ENCODE data around the gene FGF22. TPM values are rescaled to one million over a fixed set of nuclear protein-coding genes. Genes with fewer than 3 reads are reported as not detected.

Gene FGF22
- 0.46 to 0.82 TPM (median 0.66 TPM) in 5 replicates for total RNA-seq (2022; extraction: Qiagen RNA extraction)

GRCh38 chr19:639253-640160 is at the start of gene FGF22:
Gene FGF22, plus strand, starts transcription at chr19:639879. Its CDS starts 47 bp downstream, at chr19:639926.

DNA sequence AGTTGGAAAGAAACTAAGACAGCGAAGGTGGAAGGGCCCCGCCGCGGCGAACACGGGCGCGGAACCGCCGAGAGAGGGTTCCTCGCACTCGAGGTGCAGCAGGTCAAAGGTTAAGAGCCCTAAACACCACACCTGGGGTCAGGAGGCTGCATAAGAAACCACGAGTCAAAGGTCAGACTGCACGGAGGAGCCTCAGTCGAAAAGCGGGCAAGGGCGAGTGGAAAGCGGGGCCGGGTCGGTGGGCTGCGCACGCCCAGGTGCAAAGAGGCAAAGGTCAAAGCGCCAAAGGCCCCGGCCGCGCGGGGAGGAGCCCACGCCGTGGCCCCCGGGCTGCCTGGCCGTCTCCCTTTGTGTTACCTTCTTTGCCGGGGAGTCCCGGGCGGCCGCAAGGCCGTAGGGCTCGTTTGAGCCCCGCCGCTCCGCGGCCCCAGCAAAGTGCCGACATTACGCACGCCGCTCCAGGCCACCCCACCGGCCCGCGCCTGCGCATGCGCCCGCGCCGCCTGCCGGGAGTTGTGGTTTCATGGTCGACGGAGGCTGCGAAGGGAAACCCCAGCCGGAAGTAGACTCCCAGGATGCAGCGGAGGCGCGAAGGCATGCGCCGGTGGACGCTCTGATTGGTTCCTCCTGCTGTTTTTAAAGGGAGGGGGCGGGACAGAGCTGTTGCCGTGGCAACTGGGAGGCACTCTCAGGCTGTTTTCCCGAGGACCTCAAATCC is 6.5 kb upstream of the FGF22 start, which contains the start of gene POLRMT:
TSS of gene POLRMT (minus strand) at position 470 of the 718 bp plus-strand sequence. CDS start at position 445, 25 bp downstream.

DNA sequence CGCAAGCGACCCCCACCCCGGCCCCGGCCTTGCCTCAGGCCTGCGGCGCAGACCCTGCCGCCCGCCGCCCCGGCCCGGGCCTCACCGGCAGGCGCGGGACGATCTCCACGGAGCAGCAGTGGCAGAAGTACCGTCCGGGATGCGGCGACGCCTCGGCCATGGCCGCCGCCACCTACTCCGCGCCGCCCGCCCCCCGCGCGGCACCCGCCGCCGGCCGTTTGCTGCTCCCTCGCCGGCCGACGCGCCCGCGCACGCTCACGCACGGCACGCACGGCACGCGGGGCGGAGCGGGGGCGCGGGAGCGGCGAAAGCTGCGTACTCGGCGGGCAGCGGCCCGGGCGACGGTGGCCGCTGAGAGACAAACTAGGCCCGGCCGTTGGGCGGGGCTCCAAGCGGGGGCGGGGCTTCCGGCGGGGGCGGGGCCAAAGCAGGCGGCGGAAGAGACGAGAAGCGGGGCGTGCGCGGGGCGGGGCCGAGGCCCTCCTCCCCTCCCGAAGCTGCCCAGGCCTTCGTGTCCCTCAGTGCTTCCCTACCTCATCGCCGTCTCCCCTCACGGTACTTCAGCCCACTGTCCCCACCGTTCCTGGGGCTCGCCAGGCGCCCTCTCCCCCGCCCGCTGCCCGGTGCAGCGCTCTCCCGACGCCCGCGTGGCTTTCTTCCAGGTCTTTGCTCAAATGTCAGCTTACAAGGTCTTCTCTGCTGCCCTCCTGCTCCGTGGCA is 23.4 kb downstream of the FGF22 start, which contains the start of gene RNF126:
TSS of gene RNF126 (minus strand) at position 253 of the 720 bp plus-strand sequence. CDS start at position 160, 93 bp downstream.

GRCh38 chr19:676339-677105 is 36.8 kb downstream of the FGF22 start, which contains the start of gene FSTL3:
Gene FSTL3, plus strand, starts transcription at chr19:676392. Its CDS starts 32 bp downstream, at chr19:676424.

Other genes starting within 250 kb of the FGF22 start
- gene C2CD4C, start 230.7 kb upstream of the FGF22 start, total RNA-seq (2022; extraction: Qiagen RNA extraction), result 0.35 to 0.70 TPM (median 0.53 TPM) in 5 replicates
- 0.79 to 1.5 TPM (median 0.93 TPM) in 5 replicates for gene SHC2, start 178.8 kb upstream of the FGF22 start, total RNA-seq (2022; extraction: Qiagen RNA extraction)
- gene MADCAM1, start 143.4 kb upstream of the FGF22 start, total RNA-seq (2022; extraction: Qiagen RNA extraction), result 0.15 to 0.45 TPM (median 0.30 TPM) in 5 replicates
- gene TPGS1, start 132.4 kb upstream of the FGF22 start, total RNA-seq (2022; extraction: Qiagen RNA extraction), result 11.4 to 18.4 TPM (median 17.4 TPM) in 5 replicates
- gene CDC34, start 108.1 kb upstream of the FGF22 start, total RNA-seq (2022; extraction: Qiagen RNA extraction), result 59.1 to 93.2 TPM (median 92.5 TPM) in 5 replicates
- 0.29 to 0.47 TPM (median 0.32 TPM) in 4 of 5 replicates, not detected in the other for gene GZMM, start 95.8 kb upstream of the FGF22 start, total RNA-seq (2022; extraction: Qiagen RNA extraction)
- gene BSG, start 67.3 kb upstream of the FGF22 start, total RNA-seq (2022; extraction: Qiagen RNA extraction), result 658 to 742 TPM (median 709 TPM) in 5 replicates
- gene HCN2, start 50.0 kb upstream of the FGF22 start, total RNA-seq (2022; extraction: Qiagen RNA extraction), result 26.6 to 37.3 TPM (median 36.3 TPM) in 5 replicates
- gene POLRMT, start 6.3 kb upstream of the FGF22 start, total RNA-seq (2022; extraction: Qiagen RNA extraction), result 63.3 to 94.7 TPM (median 88.7 TPM) in 5 replicates
- gene RNF126, start 23.3 kb downstream of the FGF22 start, total RNA-seq (2022; extraction: Qiagen RNA extraction), result 54.8 to 75.9 TPM (median 73.1 TPM) in 5 replicates
- 217 to 278 TPM (median 258 TPM) in 5 replicates for gene FSTL3, start 36.5 kb downstream of the FGF22 start, total RNA-seq (2022; extraction: Qiagen RNA extraction)
- 0.17 to 0.18 TPM in 2 of 5 replicates, not detected in the others for gene PRSS57, start 55.6 kb downstream of the FGF22 start, total RNA-seq (2022; extraction: Qiagen RNA extraction)
- 11.4 to 15.5 TPM (median 14.4 TPM) in 5 replicates for gene PALM, start 69.1 kb downstream of the FGF22 start, total RNA-seq (2022; extraction: Qiagen RNA extraction)
- gene MISP, start 111.2 kb downstream of the FGF22 start, total RNA-seq (2022; extraction: Qiagen RNA extraction), result 67.9 to 84.4 TPM (median 83.1 TPM) in 5 replicates
- 194 to 234 TPM (median 198 TPM) in 5 replicates for gene PTBP1, start 157.6 kb downstream of the FGF22 start, total RNA-seq (2022; extraction: Qiagen RNA extraction)
- gene PLPPR3, start 182.1 kb downstream of the FGF22 start, total RNA-seq (2022; extraction: Qiagen RNA extraction), result 3.1 to 5.0 TPM (median 4.7 TPM) in 5 replicates
- gene AZU1, start 188.0 kb downstream of the FGF22 start, total RNA-seq (2022; extraction: Qiagen RNA extraction), result 0.11 to 0.24 TPM (median 0.20 TPM) in 5 replicates
- 0.15 to 0.60 TPM (median 0.43 TPM) in 5 replicates for gene PRTN3, start 201.1 kb downstream of the FGF22 start, total RNA-seq (2022; extraction: Qiagen RNA extraction)
- 0.14 to 0.23 TPM (median 0.16 TPM) in 5 replicates for gene ELANE, start 212.4 kb downstream of the FGF22 start, total RNA-seq (2022; extraction: Qiagen RNA extraction)
- gene CFD, start 219.8 kb downstream of the FGF22 start, total RNA-seq (2022; extraction: Qiagen RNA extraction), result 10.6 to 25.0 TPM (median 22.7 TPM) in 5 replicates

All from A549 treated with AZD2906 at 1 μM for 4 hours (cell line).